ENCODE results near the gene CYP1B1.

The CYP1B1 gene

DNA sequence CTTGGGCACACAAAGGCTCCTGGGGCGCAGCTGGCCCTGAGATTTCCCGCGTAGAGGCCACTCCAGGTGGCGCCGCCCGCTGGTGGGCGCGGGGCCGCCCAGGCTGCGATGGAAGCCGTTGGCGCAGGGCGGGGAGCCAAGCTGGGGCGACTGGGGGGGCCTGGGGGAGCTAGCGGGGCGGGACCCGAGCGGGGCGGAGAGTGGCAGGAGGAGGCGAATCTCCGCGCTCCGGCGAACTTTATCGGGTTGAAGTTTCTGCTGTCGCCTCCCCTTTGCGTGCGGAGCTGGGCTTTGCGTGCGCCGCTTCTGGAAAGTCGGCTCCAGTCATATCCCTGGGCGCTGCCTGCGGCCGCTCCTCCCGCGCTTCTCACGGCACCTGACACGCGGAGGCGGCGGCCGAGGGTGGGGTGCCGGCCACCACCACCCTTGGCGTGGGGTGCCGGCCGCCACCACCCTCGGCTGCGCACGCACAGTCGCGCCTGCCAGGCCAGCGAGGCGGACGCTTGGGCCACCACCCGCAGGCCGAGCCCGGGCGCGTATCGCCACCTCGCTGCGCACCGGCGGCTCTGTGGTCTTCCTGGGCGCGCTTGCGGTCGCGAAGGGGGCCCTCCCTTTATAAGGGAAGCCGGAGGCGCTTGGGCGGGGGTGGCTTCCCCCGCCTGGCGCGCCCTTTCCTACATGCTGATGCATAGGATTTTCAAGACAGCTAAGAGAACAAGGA lies 919 bp upstream of the CYP1B1 start:
- peaks cover 66 to 79% of the 10 kb centered on the region in 2 donors for H3K27me3 Mint-ChIP-seq
- no peak for DNase-seq
- H3K27ac Mint-ChIP-seq = no peak overlapping the region

DNA sequence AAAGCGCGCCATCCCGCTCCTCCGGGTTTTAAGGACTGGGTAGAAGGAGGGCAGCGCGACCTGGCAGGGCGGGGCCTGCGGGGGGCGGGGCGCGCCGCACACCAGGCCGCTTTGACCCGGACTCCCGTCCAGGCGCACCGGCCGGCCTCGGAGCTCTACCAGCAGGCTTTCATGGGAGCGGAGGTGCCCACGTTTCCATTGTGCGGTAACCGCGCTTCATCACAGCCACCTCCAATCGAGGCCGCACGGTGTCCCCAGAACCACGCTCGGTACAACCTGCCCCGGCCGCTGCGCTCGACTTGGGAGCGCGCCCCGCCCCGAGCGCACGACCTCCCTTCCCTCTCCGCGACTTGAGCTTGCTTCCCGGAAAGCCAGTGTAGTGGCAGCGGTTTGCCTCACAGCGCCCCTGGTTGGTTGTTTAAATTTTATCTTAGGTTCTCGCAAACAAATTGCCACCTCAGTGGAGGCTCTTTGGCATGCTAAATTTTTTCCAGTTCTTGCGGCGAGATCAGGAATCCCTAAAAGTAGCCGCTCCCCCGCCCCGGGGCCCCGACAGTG lies 280 bp upstream of the CYP1B1 start:
- peaks cover 63 to 73% of the 10 kb centered on the region in 2 donors for H3K27me3 Mint-ChIP-seq
- H3K27ac Mint-ChIP-seq = no peak overlapping the region

More for the DNA sequence above, 919 bp upstream of the CYP1B1 start:
- Mint-ChIP-seq H3K9me3 (no peaks in the 10 kb centered on the region), H3K4me3 (peak overlapping the region in 1 of 2 donors; percentile 53), H3K4me1 (ENCODE audit: low read depth in 2 of 2) (peaks cover 8% of the 10 kb centered on the region in 2 donors), H3K36me3 (ENCODE audit: insufficient read depth) (no peaks in the 10 kb centered on the region)
- ATAC-seq (replicated peaks) = no peak

DNA sequence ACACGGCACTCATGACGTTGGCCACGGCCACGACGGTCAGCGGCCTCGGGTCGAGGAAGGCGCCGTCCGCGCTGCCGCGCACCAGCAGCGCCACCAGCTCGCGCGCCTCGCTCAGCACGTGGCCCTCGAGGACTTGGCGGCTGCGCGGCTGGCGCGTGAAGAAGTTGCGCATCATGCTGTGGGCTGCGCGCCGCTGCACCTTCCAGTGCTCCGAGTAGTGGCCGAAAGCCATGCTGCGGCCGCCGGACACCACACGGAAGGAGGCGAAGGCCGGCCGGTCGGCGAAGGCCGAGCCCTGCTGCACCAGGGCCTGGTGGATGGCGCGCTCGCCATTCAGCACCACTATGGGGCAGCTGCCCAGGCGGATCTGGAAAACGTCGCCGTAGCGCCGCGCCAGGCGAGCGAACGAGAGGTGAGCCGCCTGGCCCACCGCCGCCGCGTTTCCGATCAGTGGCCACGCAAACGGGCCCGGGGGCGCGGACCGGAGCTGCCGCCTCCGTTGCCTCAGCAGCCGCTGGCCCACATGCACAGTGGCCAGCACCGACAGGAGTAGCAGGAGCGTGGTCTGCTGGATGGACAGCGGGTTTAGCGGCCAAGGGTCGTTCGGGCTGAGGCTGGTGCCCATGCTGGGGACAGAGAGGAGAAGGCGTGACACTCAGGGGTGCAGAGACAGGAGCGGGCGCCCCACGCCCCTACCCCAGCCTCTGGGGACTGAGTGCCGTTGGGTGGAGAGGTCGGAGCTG lies 1.0 kb downstream of the CYP1B1 start:
- peaks cover 8% of the 10 kb centered on the region in 2 donors for H3K4me1 Mint-ChIP-seq (ENCODE audit: low read depth in 2 of 2)
- H3K27me3 Mint-ChIP-seq = peaks cover 55 to 60% of the 10 kb centered on the region in 2 donors
- no peak for DNase-seq
- peak overlapping the region; percentile 37 to 43 for H3K4me3 Mint-ChIP-seq
- no peaks in the 10 kb centered on the region for H3K36me3 Mint-ChIP-seq (ENCODE audit: insufficient read depth)
- ATAC-seq (replicated peaks) = no peak
- H3K9me3 Mint-ChIP-seq = no peaks in the 10 kb centered on the region
- H3K27ac Mint-ChIP-seq = no peak overlapping the region

More for the DNA sequence above, 280 bp upstream of the CYP1B1 start:
- no peak for DNase-seq
- Mint-ChIP-seq H3K9me3 (no peaks in the 10 kb centered on the region), H3K4me1 (ENCODE audit: low read depth in 2 of 2) (peaks cover 8% of the 10 kb centered on the region in 2 donors), H3K36me3 (ENCODE audit: insufficient read depth) (no peaks in the 10 kb centered on the region), H3K4me3 (peak overlapping the region in 1 of 2 donors; percentile 53)
- ATAC-seq (replicated peaks) = no peak

DNA sequence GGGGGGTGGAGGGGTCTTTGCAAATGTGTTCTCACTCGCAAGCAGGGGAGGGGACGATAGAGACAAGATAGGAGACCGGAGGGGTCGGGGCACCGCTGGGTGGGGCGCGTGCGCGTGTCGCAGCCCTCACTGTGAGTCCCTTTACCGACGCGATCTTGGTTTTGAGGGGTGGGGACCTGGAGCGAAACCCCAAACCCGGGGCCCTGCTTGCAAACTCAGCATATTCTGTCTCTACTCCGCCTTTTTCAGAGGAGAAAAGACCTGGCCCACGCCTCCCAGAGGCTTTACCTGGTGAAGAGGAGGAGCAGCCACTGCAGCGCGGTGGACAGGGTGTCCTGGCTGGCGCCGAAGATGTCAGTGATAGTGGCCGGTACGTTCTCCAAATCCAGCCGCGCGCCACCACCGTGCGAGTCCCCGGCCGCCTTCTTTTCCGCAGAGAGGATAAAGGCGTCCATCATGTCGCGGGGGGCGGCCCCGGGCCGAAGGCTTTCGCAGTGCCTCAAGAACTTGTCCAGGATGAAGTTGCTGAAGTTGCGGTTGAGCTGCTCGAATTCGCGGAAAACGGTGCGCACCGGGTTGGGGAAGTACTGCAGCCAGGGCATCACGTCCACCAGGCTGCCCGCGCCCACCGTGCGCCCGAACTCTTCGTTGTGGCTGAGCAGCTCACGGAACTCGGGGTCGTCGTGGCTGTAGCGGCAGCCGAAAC lies 1.7 kb downstream of the CYP1B1 start:
- peaks cover 49 to 53% of the 10 kb centered on the region in 2 donors for H3K27me3 Mint-ChIP-seq
- H3K36me3 Mint-ChIP-seq (ENCODE audit: insufficient read depth) = no peaks in the 10 kb centered on the region
- peaks cover 8% of the 10 kb centered on the region in 2 donors for H3K4me1 Mint-ChIP-seq (ENCODE audit: low read depth in 2 of 2)
- H3K9me3 Mint-ChIP-seq = no peaks in the 10 kb centered on the region
- peak overlapping the region; percentile 15 to 57 for H3K4me3 Mint-ChIP-seq
- no peak for ATAC-seq (replicated peaks)
- H3K27ac Mint-ChIP-seq = no peak overlapping the region
- DNase-seq = no peak

DNA sequence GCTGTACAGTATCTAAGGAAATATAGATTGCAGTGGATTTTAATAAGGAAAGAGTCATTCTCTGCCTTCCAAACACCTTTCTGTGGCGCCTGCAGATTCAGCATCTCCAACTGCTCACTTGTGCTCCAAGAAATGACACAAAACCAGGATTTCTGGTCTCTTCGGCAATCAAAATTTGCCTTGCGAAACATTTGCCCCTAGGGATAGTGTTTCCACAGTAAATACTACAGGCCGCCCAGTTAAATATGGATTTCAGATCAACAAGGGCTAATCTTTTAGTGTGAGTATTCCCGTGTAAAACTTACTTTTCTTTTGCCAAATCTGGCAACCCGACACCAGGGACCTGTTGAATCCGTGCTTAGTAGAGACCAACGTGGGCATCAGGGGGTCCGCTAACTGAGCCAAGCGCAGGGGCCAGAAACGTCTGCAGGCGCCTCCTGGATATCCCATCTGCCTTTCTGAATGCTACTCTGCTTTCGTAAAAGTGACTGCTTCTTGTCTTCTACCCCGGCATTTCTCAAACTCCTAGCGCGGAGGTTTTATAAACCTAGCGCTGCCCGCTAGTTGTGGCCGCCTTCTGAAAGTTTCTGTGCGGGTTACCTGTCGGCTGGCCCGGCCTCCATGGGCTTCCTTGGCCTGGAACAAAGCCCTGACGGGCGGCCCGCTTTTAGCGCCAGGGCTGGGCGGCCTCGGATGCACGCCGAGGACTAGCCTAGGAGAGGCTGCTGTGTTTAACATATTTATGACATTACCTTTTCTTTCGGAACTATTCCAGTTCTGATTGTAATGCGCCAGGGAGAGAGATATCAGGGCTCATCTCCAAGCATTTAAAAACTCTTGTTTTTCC lies 2.5 kb downstream of the CYP1B1 start:
- DNase-seq = no peak
- no peak overlapping the region for H3K27ac Mint-ChIP-seq
- peaks cover 8% of the 10 kb centered on the region in 2 donors for H3K4me1 Mint-ChIP-seq (ENCODE audit: low read depth in 2 of 2)
- peaks cover 41 to 49% of the 10 kb centered on the region in 2 donors for H3K27me3 Mint-ChIP-seq
- peak overlapping the region; percentile 15 to 57 for H3K4me3 Mint-ChIP-seq
- H3K9me3 Mint-ChIP-seq = no peaks in the 10 kb centered on the region
- no peaks in the 10 kb centered on the region for H3K36me3 Mint-ChIP-seq (ENCODE audit: insufficient read depth)
- no peak for ATAC-seq (replicated peaks)

DNA sequence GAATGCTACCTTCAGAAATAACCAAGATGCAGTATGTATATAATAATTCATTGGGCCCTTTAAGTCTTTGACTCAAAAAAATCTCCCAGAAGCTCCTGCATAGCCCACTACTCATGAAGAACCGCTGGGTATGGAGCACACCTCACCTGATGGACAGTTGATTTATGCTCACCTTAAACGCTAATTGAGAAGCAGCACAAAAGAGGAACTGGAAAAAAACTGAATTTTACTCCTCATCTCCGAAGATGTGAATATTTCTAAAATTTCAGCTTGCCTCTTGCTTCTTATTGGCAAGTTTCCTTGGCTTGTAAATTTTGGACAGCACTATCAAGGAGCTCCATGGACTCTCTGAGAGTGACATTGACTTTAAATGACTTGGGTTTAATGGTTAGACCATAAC lies 5.5 kb downstream of the CYP1B1 start:
- Mint-ChIP-seq H3K27ac (no peak overlapping the region), H3K36me3 (ENCODE audit: insufficient read depth) (no peaks in the 10 kb centered on the region), H3K4me1 (ENCODE audit: low read depth in 2 of 2) (peaks cover 5 to 8% of the 10 kb centered on the region in 2 donors), H3K9me3 (no peaks in the 10 kb centered on the region), H3K27me3 (peaks cover 28 to 30% of the 10 kb centered on the region in 2 donors), H3K4me3 (no peak overlapping the region)
- ATAC-seq (replicated peaks) (no peak), DNase-seq (no peak)

DNA sequence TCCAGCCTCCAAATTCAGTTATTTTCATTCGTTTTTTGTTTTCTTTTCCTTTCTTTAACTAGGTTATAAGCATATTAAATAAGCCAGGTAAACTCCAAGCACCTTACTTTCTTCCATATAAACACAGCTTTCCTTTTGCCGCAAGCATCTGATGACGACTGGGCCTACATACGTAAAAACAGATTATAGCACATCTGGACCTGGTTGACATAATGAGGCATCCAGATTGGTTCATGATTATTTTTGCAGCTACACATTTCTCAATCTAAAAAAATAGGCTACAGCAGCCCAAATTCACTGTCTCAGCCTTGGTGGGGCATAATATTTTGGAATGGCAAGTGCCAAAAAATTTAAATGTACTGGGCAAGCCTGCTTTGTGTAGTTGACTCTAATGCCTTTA lies 7.7 kb downstream of the CYP1B1 start:
- DNase-seq = no peak
- no peak for ATAC-seq (replicated peaks)
- H3K4me1 Mint-ChIP-seq (ENCODE audit: low read depth in 2 of 2) = no peaks in the 10 kb centered on the region
- H3K4me3 Mint-ChIP-seq = no peak overlapping the region
- peaks cover 17 to 29% of the 10 kb centered on the region in 2 donors for H3K27me3 Mint-ChIP-seq
- no peak overlapping the region for H3K27ac Mint-ChIP-seq
- H3K9me3 Mint-ChIP-seq = no peaks in the 10 kb centered on the region
- peaks cover 2% of the 10 kb centered on the region for H3K36me3 Mint-ChIP-seq (ENCODE audit: insufficient read depth)

DNA sequence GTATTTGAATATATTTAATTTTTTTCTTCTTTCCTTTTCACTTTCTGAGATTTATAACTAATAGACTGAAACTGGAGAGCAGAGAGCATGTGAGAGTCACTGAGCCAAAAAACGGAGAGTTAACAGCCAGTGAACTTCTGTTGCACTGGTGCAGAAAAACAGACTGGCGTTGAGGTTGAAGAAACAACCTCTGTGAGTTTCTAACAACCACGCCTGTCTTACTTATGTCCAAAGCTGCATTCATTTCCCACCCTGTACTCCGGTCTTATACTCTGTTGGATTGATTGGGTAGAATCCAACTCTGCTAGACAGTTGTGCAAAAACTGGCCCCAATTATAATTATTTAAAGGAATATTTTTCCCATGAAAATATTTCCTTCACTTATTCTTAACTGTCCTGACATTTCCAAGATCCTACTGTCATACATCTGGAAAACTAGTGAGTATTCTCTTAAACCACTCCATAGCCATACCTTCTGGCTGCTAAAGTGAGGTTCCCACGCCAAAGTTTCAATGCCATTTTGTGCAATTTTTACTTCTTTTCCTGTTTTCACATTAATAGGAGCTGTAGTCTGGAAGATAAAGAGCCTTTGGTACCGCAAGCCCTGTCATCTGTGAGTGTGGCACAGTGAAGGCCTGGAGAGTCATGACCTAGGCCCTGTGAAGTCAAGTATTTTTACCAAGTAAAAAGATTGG lies 9.4 kb downstream of the CYP1B1 start:
- Mint-ChIP-seq H3K4me1 (ENCODE audit: low read depth in 2 of 2) (no peaks in the 10 kb centered on the region), H3K27me3 (peaks cover 19 to 35% of the 10 kb centered on the region in 2 donors), H3K9me3 (no peaks in the 10 kb centered on the region), H3K27ac (no peak overlapping the region), H3K4me3 (no peak overlapping the region), H3K36me3 (ENCODE audit: insufficient read depth) (peaks cover 2% of the 10 kb centered on the region)
- ATAC-seq (replicated peaks) = no peak
- DNase-seq = no peak

DNA sequence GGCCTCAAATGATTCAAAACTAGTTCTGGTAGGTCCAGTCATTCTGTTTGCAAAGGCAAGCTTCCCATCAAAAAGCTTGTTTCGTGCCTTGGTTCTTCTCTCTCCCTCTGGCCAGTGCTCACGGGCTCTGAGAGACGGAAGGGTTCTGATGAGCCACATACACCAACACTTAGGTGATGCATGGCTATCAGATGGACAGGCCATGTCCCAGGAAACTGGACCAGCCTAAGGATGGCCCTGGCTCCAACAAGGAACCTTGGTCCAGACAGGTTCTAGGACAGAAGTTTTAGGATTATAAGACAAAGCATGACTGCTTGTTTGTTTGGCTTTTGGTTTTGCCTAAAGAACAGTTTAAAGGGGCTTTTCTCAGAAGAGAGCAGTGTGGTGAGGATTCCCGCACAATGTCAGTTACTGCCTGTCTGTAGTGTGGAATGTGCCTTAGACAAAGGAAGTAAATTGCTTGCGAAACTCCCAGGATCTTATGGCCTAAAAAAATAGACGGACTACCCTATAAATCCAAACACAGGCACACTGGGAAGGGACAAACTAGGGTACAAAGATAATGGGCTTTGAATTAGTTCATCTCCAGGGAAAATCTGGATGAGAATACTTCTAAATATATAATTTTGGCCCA lies 10.3 kb downstream of the CYP1B1 start:
- peaks cover 2% of the 10 kb centered on the region for H3K36me3 Mint-ChIP-seq (ENCODE audit: insufficient read depth)
- DNase-seq (no peak), ATAC-seq (replicated peaks) (no peak)
- H3K4me1 Mint-ChIP-seq (ENCODE audit: low read depth in 2 of 2) = no peaks in the 10 kb centered on the region
- H3K4me3 Mint-ChIP-seq = no peak overlapping the region
- H3K9me3 Mint-ChIP-seq = no peaks in the 10 kb centered on the region
- peaks cover 21 to 31% of the 10 kb centered on the region in 2 donors for H3K27me3 Mint-ChIP-seq
- H3K27ac Mint-ChIP-seq = no peak overlapping the region

DNA sequence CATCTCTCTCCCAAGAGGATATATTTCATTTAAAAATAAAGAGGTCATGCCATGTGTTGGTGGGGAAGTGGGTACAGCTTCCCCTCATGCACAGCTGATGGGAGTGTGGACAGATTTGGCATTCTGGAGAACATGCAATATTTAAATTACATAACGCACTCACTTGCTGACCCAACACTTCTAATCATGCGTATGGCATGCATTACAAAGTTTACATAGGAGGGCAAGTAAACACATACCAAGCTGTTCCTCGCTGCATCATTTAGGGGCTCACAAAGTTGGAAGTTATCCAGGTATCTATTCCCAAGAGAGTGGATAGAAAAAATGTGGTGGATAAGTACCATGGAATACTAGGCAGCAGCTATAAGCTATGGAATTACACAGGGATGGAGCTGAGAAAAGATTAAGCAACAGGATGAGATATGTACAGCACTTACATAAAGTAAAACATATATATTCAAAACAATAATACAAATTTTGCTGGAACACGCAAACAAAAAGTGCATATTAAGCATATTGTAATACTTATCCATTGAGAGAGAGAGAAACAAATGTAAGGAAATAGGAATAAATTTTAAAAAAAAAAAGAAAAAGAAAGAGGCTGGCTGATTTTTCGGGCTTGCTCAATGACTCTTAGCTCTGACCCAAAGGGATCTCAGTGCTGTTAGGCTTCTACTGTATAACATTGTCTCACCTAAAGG lies 11.0 kb downstream of the CYP1B1 start:
- Mint-ChIP-seq H3K36me3 (ENCODE audit: insufficient read depth) (peaks cover 2% of the 10 kb centered on the region), H3K9me3 (no peaks in the 10 kb centered on the region)
- no peak for ATAC-seq (replicated peaks)

DNA sequence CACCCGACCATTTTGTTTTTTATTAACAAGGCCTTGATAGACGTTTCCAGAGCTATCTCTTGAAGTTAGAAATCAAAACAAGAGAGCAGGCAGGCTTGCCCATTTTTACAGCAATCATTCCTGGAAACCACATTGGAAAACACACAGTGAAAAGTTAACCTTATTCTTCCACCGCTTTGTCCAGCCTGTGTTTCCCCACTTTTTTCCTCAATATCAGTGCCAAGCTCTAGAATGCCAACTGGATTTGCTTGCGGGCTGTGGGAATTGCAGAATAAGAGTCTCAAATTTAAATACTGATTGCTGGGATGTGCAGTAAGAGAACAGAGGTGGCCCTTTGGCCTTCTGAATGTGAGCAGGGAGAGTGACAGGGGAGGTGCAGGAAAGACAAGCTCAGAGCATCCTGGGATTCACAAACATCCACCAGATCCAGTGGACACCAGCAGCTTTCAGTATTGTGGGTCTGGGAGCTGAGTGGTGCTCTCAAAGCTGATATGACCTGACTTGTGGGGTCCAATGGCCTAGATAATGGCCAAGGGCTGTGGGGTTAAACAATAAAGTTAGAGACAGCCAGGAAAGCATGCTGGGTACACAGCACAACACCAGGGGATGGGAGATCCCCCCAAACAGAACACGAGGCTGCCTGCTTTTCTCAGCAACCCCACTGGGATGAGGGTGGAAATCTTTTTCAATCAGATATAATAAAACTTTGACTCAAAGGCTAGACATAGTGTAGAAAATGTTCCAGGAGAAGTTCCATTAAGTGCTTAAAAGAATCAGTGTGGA lies 15.5 kb downstream of the CYP1B1 start:
- peaks cover 51 to 52% of the 10 kb centered on the region in 2 donors for H3K27me3 Mint-ChIP-seq
- peaks cover 5% of the 10 kb centered on the region for H3K36me3 Mint-ChIP-seq (ENCODE audit: insufficient read depth)

More for the DNA sequence above, 11.0 kb downstream of the CYP1B1 start:
- H3K27ac Mint-ChIP-seq = no peak overlapping the region
- no peaks in the 10 kb centered on the region for H3K4me1 Mint-ChIP-seq (ENCODE audit: low read depth in 2 of 2)
- H3K4me3 Mint-ChIP-seq = no peak overlapping the region
- H3K27me3 Mint-ChIP-seq = peaks cover 26 to 36% of the 10 kb centered on the region in 2 donors
- DNase-seq = no peak

More for the DNA sequence above, 15.5 kb downstream of the CYP1B1 start:
- ATAC-seq (replicated peaks) = no peak
- DNase-seq = no peak
- H3K4me1 Mint-ChIP-seq (ENCODE audit: low read depth in 2 of 2) = no peaks in the 10 kb centered on the region
- H3K27ac Mint-ChIP-seq = no peak overlapping the region
- no peak overlapping the region for H3K4me3 Mint-ChIP-seq
- no peaks in the 10 kb centered on the region for H3K9me3 Mint-ChIP-seq

Data from effector memory CD8-positive, alpha-beta T cell (primary cell).